Measurements from ENCODE around the gene HAGH.
"Not testable (repeated sequence)": the region's sequence is repeated elsewhere in the genome, so short reads cannot be mapped to it uniquely, and the experiment has no call there.

Gene HAGH

GRCh38 chr16:1809281-1809801 lies 17.3 kb downstream of the HAGH start:
- DNase-seq = no peak

- no peak for DNase-seq
These were observed 17.9 kb downstream of the HAGH start for GRCh38 chr16:1808691-1809090.

GRCh38 chr16:1807626-1808025 lies 19.0 kb downstream of the HAGH start:
- no peak for DNase-seq

GRCh38 chr16:1800701-1801100 lies 25.9 kb downstream of the HAGH start:
- no peak for DNase-seq

- DNase-seq = not testable (repeated sequence)
These were observed 27.4 kb downstream of the HAGH start for GRCh38 chr16:1799263-1799662.

GRCh38 chr16:1794908-1795666 lies 31.5 kb downstream of the HAGH start:
- DNase-seq = no peak

- DNase-seq = no peak
These were observed 32.3 kb downstream of the HAGH start for GRCh38 chr16:1794221-1794871.

GRCh38 chr16:1793578-1794220 lies 32.9 kb downstream of the HAGH start, which contains the start of gene IGFALS:
Gene IGFALS, minus strand, starts transcription at chr16:1793705. Its CDS starts 53 bp downstream, at chr16:1793652.
- DNase-seq = no peak

- DNase-seq = no peak
These were observed 33.6 kb downstream of the HAGH start for GRCh38 chr16:1792836-1793577.

- DNase-seq = no peak
These were observed 34.4 kb downstream of the HAGH start for GRCh38 chr16:1791943-1792812.

GRCh38 chr16:1791256-1791942 lies 35.2 kb downstream of the HAGH start:
- DNase-seq = no peak

GRCh38 chr16:1790611-1791255 lies 35.9 kb downstream of the HAGH start:
- no peak for DNase-seq

GRCh38 chr16:1790261-1790610 lies 36.4 kb downstream of the HAGH start:
- DNase-seq = no peak

GRCh38 chr16:1789643-1790045 lies 37.0 kb downstream of the HAGH start:
- DNase-seq = no peak

GRCh38 chr16:1788708-1789100 lies 37.9 kb downstream of the HAGH start:
- no peak for DNase-seq

GRCh38 chr16:1788095-1788707 lies 38.4 kb downstream of the HAGH start:
- DNase-seq = no peak

- no peak for DNase-seq
These were observed 39.1 kb downstream of the HAGH start for GRCh38 chr16:1787322-1788094.

GRCh38 chr16:1787056-1787321 lies 39.6 kb downstream of the HAGH start:
- no peak for DNase-seq

GRCh38 chr16:1786242-1787055 lies 40.2 kb downstream of the HAGH start:
- no peak for DNase-seq

Data from activated naive CD4-positive, alpha-beta T cell treated with Interleukin-2 at 50 U/mL for 16 hours (primary cell).